DND-41 (cell line): ENCODE results near the gene TBC1D5.

Source experiments
- ATAC-seq: fragments of 200-7000 bp; cut with Tn5 transposase; 3 replicates; pipeline ENCODE4 v1.9.1; 2021; ENCODE audit warnings: low read depth; ENCODE audit not compliant: insufficient read depth
- DNase-seq: peaks from one replicate; pipeline ENCODE4 v3.0.0-alpha.2; 2020
- H2AFZ ChIP-seq: 2 replicates; pipeline ENCODE4 v1.6.0; 2012; ENCODE audit warnings: low read depth, low read length
- H3K27ac ChIP-seq: 2 replicates; pipeline ENCODE4 v1.5.1; 2012; ENCODE audit warnings: low read length, inconsistent platforms
- H3K27me3 ChIP-seq: fragments of 200-600 bp; sonication (generic); 2 replicates; pipeline ENCODE4 v1.6.0; 2012; ENCODE audit warnings: low read length, mild to moderate bottlenecking, inconsistent platforms; ENCODE audit not compliant: insufficient read depth, poor library complexity
- H3K36me3 ChIP-seq: 2 replicates; pipeline ENCODE4 v1.5.1; 2012; ENCODE audit warnings: low read length, inconsistent platforms; ENCODE audit not compliant: insufficient read depth
- H3K4me1 ChIP-seq: 2 replicates; pipeline ENCODE4 v1.5.1; 2012; ENCODE audit warnings: mild to moderate bottlenecking, low read length; ENCODE audit not compliant: insufficient read depth
- H3K4me2 ChIP-seq: 2 replicates; pipeline ENCODE4 v1.6.0; 2012; ENCODE audit warnings: mild to moderate bottlenecking, moderate library complexity, low read length, inconsistent platforms; ENCODE audit not compliant: insufficient read depth
- H3K4me3 ChIP-seq, 2 experiments: fragments of 200-600 bp in 1 of 2; shearing (Covaris generic) in 1 of 2; 2 replicates each; pipeline ENCODE4 v1.5.1; 2012 to 2016; ENCODE audit warnings: inconsistent platforms in 2 of 2, low read length in 2 of 2, mild to moderate bottlenecking in 2 of 2, low read depth in 1 of 2, moderate library complexity in 1 of 2
- H3K79me2 ChIP-seq: 2 replicates; pipeline ENCODE4 v1.6.0; 2012; ENCODE audit warnings: low read length, inconsistent platforms; ENCODE audit not compliant: insufficient read depth
- H3K9ac ChIP-seq: 2 replicates; pipeline ENCODE4 v1.6.0; 2012; ENCODE audit warnings: low read depth, mild to moderate bottlenecking, inconsistent platforms, low read length, moderate library complexity
- H3K9me3 ChIP-seq: 2 replicates; pipeline ENCODE4 v1.5.1; 2012; ENCODE audit warnings: low read length, moderate library complexity, mild to moderate bottlenecking, inconsistent platforms; ENCODE audit not compliant: insufficient read depth, severe bottlenecking
- H4K20me1 ChIP-seq: 2 replicates; pipeline ENCODE4 v1.6.0; 2012; ENCODE audit warnings: low read length; ENCODE audit not compliant: insufficient read depth
- CTCF ChIP-seq: IDR thresholded peaks from 2 replicates; pipeline ENCODE4 v1.5.1; 2012; ENCODE audit warnings: borderline replicate concordance, low read length, moderate library complexity, mild to moderate bottlenecking; ENCODE audit not compliant: poor library complexity, severe bottlenecking; ENCODE audit errors: extremely low read depth
- EZH2 ChIP-seq: IDR thresholded peaks from 3 replicates; pipeline ENCODE4 v1.6.1; 2012; ENCODE audit warnings: borderline replicate concordance, low read depth, mild to moderate bottlenecking, moderate library complexity, low read length, inconsistent platforms; ENCODE audit not compliant: severe bottlenecking

Gene TBC1D5

GRCh38 chr3:17320266-17320665, 422.2 kb downstream of the TBC1D5 start:
- Histone ChIP-seq H3K9me3 (no peaks in the 10 kb centered on the region), H4K20me1 (no peaks in the 10 kb centered on the region), H3K27ac (no peak overlapping the region), H3K36me3 (no peaks in the 10 kb centered on the region), H3K4me1 (no peaks in the 10 kb centered on the region), H3K9ac (no peak overlapping the region), H3K79me2 (no peaks in the 10 kb centered on the region), H2AFZ (no peak overlapping the region), H3K27me3 (no peaks in the 10 kb centered on the region), H3K4me2 (no peak overlapping the region), H3K4me3 (no peak overlapping the region)
- TF ChIP-seq EZH2 (no peak), CTCF (no peak)
- DNase-seq: no peak
- no peak for ATAC-seq

GRCh38 chr3:17315897-17316296, 426.5 kb downstream of the TBC1D5 start:
- ATAC-seq (no peak), DNase-seq (no peak)
- H4K20me1 ChIP-seq: no peaks in the 10 kb centered on the region
- H3K9ac ChIP-seq: no peak overlapping the region
- H3K79me2 ChIP-seq: no peaks in the 10 kb centered on the region
- H2AFZ ChIP-seq: no peak overlapping the region
- no peaks in the 10 kb centered on the region for H3K27me3 ChIP-seq
- no peaks in the 10 kb centered on the region for H3K36me3 ChIP-seq
- H3K4me3 ChIP-seq: no peak overlapping the region
- no peaks in the 10 kb centered on the region for H3K9me3 ChIP-seq
- H3K4me1 ChIP-seq: no peaks in the 10 kb centered on the region
- no peak overlapping the region for H3K4me2 ChIP-seq
- TF ChIP-seq EZH2 (no peak), CTCF (no peak)
- no peak overlapping the region for H3K27ac ChIP-seq

- Histone ChIP-seq H3K4me1 (peaks cover 6% of the 10 kb centered on the region; the same call in 1 of the 2 replicates), H4K20me1 (no peaks in the 10 kb centered on the region), H3K27me3 (no peaks in the 10 kb centered on the region), H3K79me2 (no peaks in the 10 kb centered on the region), H3K36me3 (no peaks in the 10 kb centered on the region), H3K4me3 (no peak overlapping the region), H3K9ac (no peak overlapping the region), H3K4me2 (no peak overlapping the region), H2AFZ (no peak overlapping the region), H3K9me3 (no peaks in the 10 kb centered on the region), H3K27ac (no peak overlapping the region)
- DNase-seq: no peak
- no peak for ATAC-seq
- no peak for TF ChIP-seq EZH2
- no peak for TF ChIP-seq CTCF
These were observed 428.3 kb downstream of the TBC1D5 start for GRCh38 chr3:17314171-17314570.

GRCh38 chr3:17313746-17314145, 428.7 kb downstream of the TBC1D5 start:
- Histone ChIP-seq H3K27me3 (no peaks in the 10 kb centered on the region), H3K9ac (no peak overlapping the region), H3K36me3 (no peaks in the 10 kb centered on the region), H3K4me2 (no peak overlapping the region), H3K4me1 (peaks cover 6% of the 10 kb centered on the region; the same call in 1 of the 2 replicates), H3K27ac (no peak overlapping the region), H3K9me3 (no peaks in the 10 kb centered on the region), H3K4me3 (no peak overlapping the region), H2AFZ (no peak overlapping the region), H3K79me2 (no peaks in the 10 kb centered on the region), H4K20me1 (no peaks in the 10 kb centered on the region)
- DNase-seq (no peak), ATAC-seq (no peak)
- no peak for TF ChIP-seq EZH2
